GM23248 (cell line): ENCODE data around the gene PPFIA3. TPM values are rescaled to one million over a fixed set of nuclear protein-coding genes. Genes with fewer than 3 reads are reported as not detected.
"Not testable (repeated sequence)": the region's sequence is repeated elsewhere in the genome, so short reads cannot be mapped to it uniquely, and the experiment has no call there.

Experiments used
- DNase-seq: peaks from one replicate; pipeline ENCODE4 v3.0.0-alpha.2; 2015
- H2AFZ ChIP-seq: fragments of 200-600 bp; sonication (generic); 2 replicates; pipeline ENCODE4 v1.6.1; 2016; ENCODE audit warnings: antibody characterized with exemption
- H3F3A ChIP-seq: fragments of 200-600 bp; sonication (generic); 2 replicates; pipeline ENCODE4 v1.6.1; 2016; ENCODE audit warnings: mild to moderate bottlenecking, antibody characterized with exemption, mixed run types; ENCODE audit not compliant: insufficient read depth
- H3K27ac ChIP-seq: fragments of 200-600 bp; sonication (generic); 2 replicates; pipeline ENCODE4 v1.5.1; 2016; ENCODE audit warnings: mild to moderate bottlenecking
- H3K27me3 ChIP-seq: fragments of 200-600 bp; sonication (generic); replicated peaks from 2 replicates; pipeline ENCODE4 v1.6.1; 2016; ENCODE audit warnings: mild to moderate bottlenecking; ENCODE audit not compliant: insufficient read depth
- H3K36me3 ChIP-seq: fragments of 200-600 bp; sonication (generic); 2 replicates; pipeline ENCODE4 v1.6.1; 2016; ENCODE audit warnings: low read depth, mild to moderate bottlenecking
- H3K4me1 ChIP-seq: fragments of 200-600 bp; sonication (generic); 2 replicates; pipeline ENCODE4 v1.6.1; 2016; ENCODE audit warnings: mild to moderate bottlenecking; ENCODE audit not compliant: insufficient read depth
- H3K4me2 ChIP-seq: fragments of 200-600 bp; sonication (generic); one replicate; pipeline ENCODE4 v1.6.1; 2016; ENCODE audit warnings: mild to moderate bottlenecking; ENCODE audit not compliant: unreplicated experiment
- H3K4me3 ChIP-seq: fragments of 200-600 bp; sonication (generic); 2 replicates; pipeline ENCODE4 v1.5.1; 2016; ENCODE audit warnings: mild to moderate bottlenecking
- H3K79me2 ChIP-seq: fragments of 200-600 bp; sonication (generic); 2 replicates; pipeline ENCODE4 v1.6.1; 2016; ENCODE audit warnings: mild to moderate bottlenecking; ENCODE audit not compliant: insufficient read depth
- H3K9ac ChIP-seq: fragments of 200-600 bp; sonication (generic); 2 replicates; pipeline ENCODE4 v1.6.1; 2016; ENCODE audit warnings: mild to moderate bottlenecking
- H3K9me2 ChIP-seq: fragments of 200-600 bp; sonication (generic); 2 replicates; pipeline ENCODE4 v1.6.1; 2016; ENCODE audit warnings: mixed run types, mild to moderate bottlenecking, moderate library complexity; ENCODE audit not compliant: insufficient read depth
- H3K9me3 ChIP-seq: fragments of 200-600 bp; sonication (generic); one replicate; pipeline ENCODE4 v1.6.1; 2017; ENCODE audit warnings: low read depth
- H4K20me1 ChIP-seq: fragments of 200-600 bp; sonication (generic); 2 replicates; pipeline ENCODE4 v1.6.0; 2016; ENCODE audit not compliant: insufficient read depth
- EZH2 ChIP-seq: fragments of 200-600 bp; sonication (generic); IDR thresholded peaks from 2 replicates; pipeline ENCODE4 v1.6.1; 2018; ENCODE audit warnings: antibody characterized with exemption, mild to moderate bottlenecking; ENCODE audit not compliant: insufficient read depth, poor library complexity, severe bottlenecking
- EZH2phosphoT487 ChIP-seq: fragments of 200-600 bp; sonication (generic); IDR thresholded peaks from 2 replicates; pipeline ENCODE4 v1.6.1; 2018; ENCODE audit warnings: antibody characterized with exemption, moderate library complexity, mild to moderate bottlenecking, low read depth; ENCODE audit not compliant: insufficient read depth
- WGBS, 2 experiments: methylation state at CpG; one replicate each; pipeline ENCODE4 v1.1.6; 2015 to 2017; ENCODE audit warnings: low lambda C conversion rate in 2 of 2, low coverage in 1 of 2; ENCODE audit errors: missing lambda C conversion rate in 2 of 2; 5-methylcytosine and 5-hydroxymethylcytosine counted together
- in situ Hi-C: fragments of 300-500 bp; cut with MboI; formaldehyde crosslinking; loops from 2 replicates; pipeline ENCODE4 v1.15.0; 2020
- polyA plus RNA-seq: library from polyadenylated mRNA; unstranded; fragments of >200 nt; fragmentation: Nextera tagmentation; extraction: Ambion mirVana; gene quantifications from 2 replicates; pipeline ENCODE4 v1.2.1, GENCODE V29; 2016
- total RNA-seq: library from RNA; depleted of rRNA; stranded (reverse); fragments of >200 nt; shearing (Covaris generic); gene quantifications from 2 replicates; pipeline ENCODE4 v1.2.3, GENCODE V29; 2014

The PPFIA3 gene
- total and polyA plus RNA-seq, 2 experiments from 2014 or later = 1.2 to 2.4 TPM

DNA sequence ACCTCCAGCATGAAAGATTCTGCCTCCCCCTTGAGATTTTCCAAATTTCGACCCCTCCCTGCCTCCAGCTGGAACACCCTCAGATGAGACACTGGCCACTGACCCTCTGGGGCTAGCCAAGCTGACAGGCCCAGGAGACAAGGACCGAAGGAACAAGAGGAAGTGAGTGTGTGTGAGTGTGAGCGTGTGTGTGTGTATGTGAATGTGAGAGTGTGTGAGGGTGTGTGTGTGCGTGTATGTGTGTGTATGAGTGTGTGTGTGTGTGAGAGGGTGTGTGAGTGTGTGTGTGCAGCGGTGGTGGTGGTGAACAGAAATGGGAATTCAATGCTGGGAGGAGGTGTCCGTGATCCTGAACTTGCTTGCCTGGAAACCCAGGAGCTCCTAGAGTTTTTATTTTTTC, 22.0 kb downstream of the PPFIA3 start:
- Histone ChIP-seq H2AFZ (no peak overlapping the region), H3K36me3 (no peaks in the 10 kb centered on the region), H3K27ac (no peak overlapping the region), H3K27me3 (no peaks in the 10 kb centered on the region), H3K4me2 (no peak overlapping the region), H3F3A (no peaks in the 10 kb centered on the region), H3K9me2 (no peaks in the 10 kb centered on the region), H3K9ac (no peak overlapping the region), H4K20me1 (no peaks in the 10 kb centered on the region), H3K9me3 (no peaks in the 10 kb centered on the region), H3K4me3 (no peak overlapping the region), H3K79me2 (no peaks in the 10 kb centered on the region), H3K4me1 (peaks cover 4% of the 10 kb centered on the region; the same call in 1 of the 2 replicates)
- no peak for TF ChIP-seq EZH2
- TF ChIP-seq EZH2phosphoT487 = no peak
- in situ Hi-C loops = no loop called here
- 76 to 79% methylated on average over 6 of the region's 6 CpGs for WGBS, 2 experiments
- no peak for DNase-seq

- Histone ChIP-seq H3K27ac (no peak overlapping the region), H2AFZ (peak overlapping the region; percentile 99), H3F3A (peaks cover 5% of the 10 kb centered on the region; the same call in 1 of the 2 replicates), H3K27me3 (no peaks in the 10 kb centered on the region), H3K36me3 (no peaks in the 10 kb centered on the region), H3K9me3 (no peaks in the 10 kb centered on the region), H3K9ac (peak overlapping the region; percentile 61), H3K4me2 (peak overlapping the region; percentile 68), H3K9me2 (no peaks in the 10 kb centered on the region), H3K4me3 (peak overlapping the region; percentile 82), H3K4me1 (peaks cover 4% of the 10 kb centered on the region; the same call in 1 of the 2 replicates), H3K79me2 (no peaks in the 10 kb centered on the region), H4K20me1 (no peaks in the 10 kb centered on the region)
- TF ChIP-seq EZH2 (no peak), EZH2phosphoT487 (no peak)
- WGBS, 2 experiments = 3 to 4% methylated on average over 17 to 21 of the region's 21 CpGs
- in situ Hi-C loops = no loop called here
- peak; percentile 96 for DNase-seq
Measured at GRCh38 chr19:49142866-49143335, 23.6 kb downstream of the PPFIA3 start.

GRCh38 chr19:49145573-49146407, 26.4 kb downstream of the PPFIA3 start:
- in situ Hi-C loops = no loop called here
- H2AFZ ChIP-seq = peak overlapping the region; percentile 66

GRCh38 chr19:49146408-49146770, 27.0 kb downstream of the PPFIA3 start:
- H3K9me2 ChIP-seq, H3K27ac ChIP-seq, H3K36me3 ChIP-seq, in situ Hi-C loops, H3K27me3 ChIP-seq, H4K20me1 ChIP-seq, H3K79me2 ChIP-seq, H3F3A ChIP-seq, H3K9ac ChIP-seq, H3K9me3 ChIP-seq, H3K4me1 ChIP-seq: not testable (repeated sequence)
- peak; percentile 67 for DNase-seq
- Histone ChIP-seq H3K4me2 (peak overlapping the region; percentile 16), H3K4me3 (peak overlapping the region; percentile 47; the same call in 1 of the 2 replicates), H2AFZ (peak overlapping the region; percentile 66)
- 14% methylated on average over 7 of the region's 7 CpGs for WGBS, 2 experiments

More at GRCh38 chr19:49145573-49146407, 26.4 kb downstream of the PPFIA3 start:
- Histone ChIP-seq H4K20me1 (no peaks in the 10 kb centered on the region), H3F3A (peaks cover 5% of the 10 kb centered on the region; the same call in 1 of the 2 replicates), H3K9me3 (no peaks in the 10 kb centered on the region), H3K9ac (no peak overlapping the region), H3K27me3 (no peaks in the 10 kb centered on the region), H3K4me2 (peak overlapping the region; percentile 16), H3K36me3 (no peaks in the 10 kb centered on the region), H3K79me2 (no peaks in the 10 kb centered on the region), H3K27ac (no peak overlapping the region), H3K4me1 (peaks cover 4% of the 10 kb centered on the region; the same call in 1 of the 2 replicates), H3K9me2 (no peaks in the 10 kb centered on the region), H3K4me3 (peak overlapping the region; percentile 47)
- 6% methylated on average over 26 to 30 of the region's 30 CpGs for WGBS, 2 experiments
- no peak for TF ChIP-seq EZH2phosphoT487
- no peak for TF ChIP-seq EZH2
- DNase-seq = peak; percentile 76
